H1 (cell line): ENCODE data around the gene SRSF3. TPM values are rescaled to one million over a fixed set of nuclear protein-coding genes. Genes with fewer than 3 reads are reported as not detected.

Experiments used
- CTCF ChIA-PET: fragments of 300-600 bp; sonication (Branson Sonifier 250); formaldehyde crosslinking; loops from one replicate; lab custom pipeline; 2021; ENCODE audit not compliant: partially characterized antibody; lab: Charles Lee
- POLR2A ChIA-PET: fragments of 300-600 bp; sonication (Branson Sonifier 250); formaldehyde crosslinking; loops from one replicate; lab custom pipeline; 2021; ENCODE audit warnings: inconsistent platforms; ENCODE audit not compliant: partially characterized antibody; lab: Charles Lee
- DNase-seq, 2 experiments: peaks; one replicate each; pipeline versions ENCODE4 v3.0.0 to v3.0.0-alpha.2; 2010 to 2022; ENCODE audit warnings: low spot score in 2 of 2, low read depth in 1 of 2, mixed read lengths in 1 of 2
- FAIRE-seq: peaks from 2 replicates; lab custom pipeline; 2011; peaks lifted over from hg19 to GRCh38; lab: Jason Lieb, UNC
- H2AFZ ChIP-seq: 2 replicates; pipeline ENCODE4 v1.8.1; 2012; ENCODE audit warnings: low read length, inconsistent platforms
- H2AK5ac ChIP-seq: 2 replicates; pipeline ENCODE4 v1.6.1; 2013; ENCODE audit warnings: low read depth, low read length
- H2BK120ac ChIP-seq: replicated peaks from 2 replicates; pipeline ENCODE3; 2013; ENCODE audit warnings: low read depth, low read length, inconsistent platforms
- H2BK12ac ChIP-seq: 2 replicates; pipeline ENCODE4 v1.6.1; 2013; ENCODE audit warnings: low read depth, low read length
- H2BK15ac ChIP-seq: 2 replicates; pipeline ENCODE4 v1.6.1; 2013; ENCODE audit warnings: low read length
- H2BK20ac ChIP-seq: 2 replicates; pipeline ENCODE4 v1.6.1; 2013; ENCODE audit warnings: low read length
- H2BK5ac ChIP-seq: 2 replicates; pipeline ENCODE4 v1.6.1; 2013; ENCODE audit warnings: low read depth, low read length
- H3K14ac ChIP-seq: 2 replicates; pipeline ENCODE4 v1.6.1; 2013; ENCODE audit warnings: inconsistent platforms; ENCODE audit not compliant: insufficient read length
- H3K18ac ChIP-seq: 2 replicates; pipeline ENCODE4 v1.6.1; 2013; ENCODE audit warnings: low read length; ENCODE audit errors: extremely low read depth
- H3K23ac ChIP-seq: 2 replicates; pipeline ENCODE4 v1.6.1; 2013; ENCODE audit warnings: inconsistent platforms; ENCODE audit not compliant: insufficient read length
- H3K23me2 ChIP-seq: 2 replicates; pipeline ENCODE4 v1.6.1; 2013; ENCODE audit warnings: low read depth, low read length
- H3K27ac ChIP-seq: 2 replicates; pipeline ENCODE4 v1.6.1; 2011; ENCODE audit warnings: low read depth, low read length, inconsistent platforms
- H3K27me3 ChIP-seq, 4 experiments: replicated peaks in 1 of 4; 1 replicate in 1 of 4; 2 replicates in 3 of 4; pipeline versions ENCODE4 v1.6.1 to v1.8.1; 2011 to 2013; ENCODE audit warnings: low read length in 3 of 4, mild to moderate bottlenecking in 3 of 4, inconsistent platforms in 2 of 4, mixed read lengths in 2 of 4, moderate library complexity in 1 of 4; ENCODE audit not compliant: control insufficient read depth in 3 of 4, insufficient read depth in 3 of 4; ENCODE audit errors: extremely low read depth in 1 of 4
- H3K36me3 ChIP-seq, 4 experiments: 2 replicates each; pipeline versions ENCODE4 v1.6.1 to v1.8.1; 2011 to 2013; ENCODE audit warnings: mild to moderate bottlenecking in 4 of 4, low read length in 3 of 4, moderate library complexity in 2 of 4, control low read depth in 1 of 4, inconsistent platforms in 1 of 4; ENCODE audit not compliant: insufficient read depth in 4 of 4, control insufficient read depth in 2 of 4
- H3K4ac ChIP-seq: replicated peaks from 2 replicates; pipeline ENCODE3; 2013; ENCODE audit warnings: low read length, low read depth, mixed read lengths, inconsistent platforms; ENCODE audit not compliant: insufficient read length
- H3K4me1 ChIP-seq, 4 experiments: replicated peaks in 1 of 4; 1 replicate in 1 of 4; 2 replicates in 3 of 4; pipeline versions ENCODE4 v1.6.1 to v1.8.1; 2011 to 2013; ENCODE audit warnings: low read length in 3 of 4, inconsistent platforms in 2 of 4, mixed read lengths in 1 of 4; ENCODE audit not compliant: insufficient read depth in 4 of 4, control insufficient read depth in 3 of 4
- H3K4me2 ChIP-seq, 2 experiments: 2 replicates each; pipeline versions ENCODE4 v1.6.1 to v1.8.1; 2011 to 2013; ENCODE audit warnings: low read depth in 2 of 2, low read length in 2 of 2, control low read depth in 1 of 2, inconsistent platforms in 1 of 2, mild to moderate bottlenecking in 1 of 2; ENCODE audit not compliant: insufficient read depth in 1 of 2
- H3K4me3 ChIP-seq, 4 experiments: fragments of 200-600, 300-600 bp in 1 of 4; sonication (generic), shearing (Covaris generic), sonication (Bioruptor Twin) in 1 of 4; 2 replicates each; pipeline versions ENCODE4 v1.5.1 to v1.8.1; 2011 to 2016; ENCODE audit warnings: low read length in 4 of 4, low read depth in 3 of 4, control low read depth in 2 of 4, inconsistent platforms in 2 of 4, mild to moderate bottlenecking in 2 of 4, mixed read lengths in 1 of 4, moderate library complexity in 1 of 4; ENCODE audit not compliant: insufficient read depth in 2 of 4; ENCODE audit errors: extremely low read depth in 1 of 4
- H3K56ac ChIP-seq: replicated peaks from 2 replicates; pipeline ENCODE3; 2013; ENCODE audit warnings: low read depth, mild to moderate bottlenecking, mixed read lengths, low read length, inconsistent platforms; ENCODE audit not compliant: insufficient read length
- H3K79me1 ChIP-seq: 2 replicates; pipeline ENCODE4 v1.6.1; 2013; ENCODE audit warnings: low read depth, low read length, control low read depth
- H3K79me2 ChIP-seq, 2 experiments: 2 replicates each; pipeline versions ENCODE4 v1.6.1 to v1.8.1; 2012 to 2013; ENCODE audit warnings: low read length in 2 of 2, mild to moderate bottlenecking in 2 of 2, inconsistent platforms in 1 of 2; ENCODE audit not compliant: insufficient read depth in 2 of 2, control insufficient read depth in 1 of 2
- H3K9ac ChIP-seq, 4 experiments: replicated peaks in 1 of 4; 1 replicate in 1 of 4; 2 replicates in 3 of 4; pipeline versions ENCODE4 v1.6.1 to v1.8.1; 2011 to 2013; ENCODE audit warnings: low read depth in 3 of 4, low read length in 3 of 4, control low read depth in 2 of 4, mild to moderate bottlenecking in 2 of 4, moderate library complexity in 2 of 4, inconsistent platforms in 1 of 4; ENCODE audit errors: extremely low read depth in 1 of 4
- H3K9me3 ChIP-seq, 2 experiments: 2 replicates each; pipeline versions ENCODE4 v1.6.1 to v1.8.1; 2012 to 2013; ENCODE audit warnings: mild to moderate bottlenecking in 2 of 2, moderate library complexity in 2 of 2, control low read depth in 1 of 2, inconsistent platforms in 1 of 2, low read depth in 1 of 2, low read length in 1 of 2, mixed read lengths in 1 of 2; ENCODE audit not compliant: insufficient read depth in 2 of 2
- H4K20me1 ChIP-seq, 2 experiments: replicated peaks in 1 of 2; 2 replicates each; pipeline versions ENCODE3 to v1.8.1; 2011 to 2013; ENCODE audit warnings: inconsistent platforms in 2 of 2, low read length in 2 of 2, mild to moderate bottlenecking in 1 of 2; ENCODE audit not compliant: insufficient read depth in 2 of 2, control insufficient read depth in 1 of 2
- H4K5ac ChIP-seq: 2 replicates; pipeline ENCODE4 v1.6.1; 2013; ENCODE audit warnings: low read length, low read depth, mixed read lengths, inconsistent platforms; ENCODE audit not compliant: insufficient read length
- H4K8ac ChIP-seq: 2 replicates; pipeline ENCODE4 v1.8.0; 2013; ENCODE audit warnings: mild to moderate bottlenecking, moderate library complexity, low read length, inconsistent platforms; ENCODE audit not compliant: insufficient read depth; ENCODE audit errors: extremely low read depth
- H4K91ac ChIP-seq: replicated peaks from 2 replicates; pipeline ENCODE3; 2013; ENCODE audit warnings: low read length, mixed read lengths, inconsistent platforms; ENCODE audit not compliant: insufficient read length
- CBX8 ChIP-seq: fragments of 300-800, 300-1000 bp; sonication (generic); IDR thresholded peaks from 2 replicates; pipeline ENCODE4 v1.7.1; 2016; ENCODE audit warnings: low read depth, low read length, borderline replicate concordance
- HDAC2 ChIP-seq, 2 experiments: fragments of 300-600 bp in 1 of 2; sonication (generic) in 1 of 2; IDR thresholded peaks; 2 replicates each; pipeline ENCODE4 v1.6.1; 2011 to 2012; ENCODE audit warnings: low read depth in 2 of 2, low read length in 2 of 2, mild to moderate bottlenecking in 2 of 2, moderate library complexity in 2 of 2, borderline replicate concordance in 1 of 2, inconsistent platforms in 1 of 2
- TEAD4 ChIP-seq: IDR thresholded peaks from 2 replicates; pipeline ENCODE4 v1.6.1; 2012; ENCODE audit warnings: low read depth, low read length, inconsistent platforms, mixed read lengths
- polyA plus RNA-seq, 7 experiments: library from polyadenylated mRNA; depleted of rRNA in 3 of 7; stranded (reverse) in 5 of 7; unstranded in 2 of 7; fragments of >200 nt in 5 of 7; fragments of 200-250 nt in 2 of 7; gene quantifications; 1 replicate in 5 of 7; 2 replicates in 1 of 7; 4 replicates in 1 of 7; pipeline versions ENCODE4 v1.2.1 to v1.2.3, GENCODE V29; 2011 to 2013; ENCODE audit warnings: missing spikeins in 2 of 7, mixed read lengths in 2 of 7
- total RNA-seq: library from RNA; stranded (reverse); fragmentation: NEBNext Ultra II Directional; extraction: Animal tissue kit (Norgen Biotek cat#: 25700); gene quantifications from 2 replicates; pipeline ENCODE4 v1.2.1, GENCODE V29; 2021
- TF ChIP-seq, protein P1 (sequence below): IDR thresholded peaks from 2 replicates; pipeline ENCODE4 v1.6.1; 2012; ENCODE audit warnings: low read length, inconsistent platforms

The SRSF3 gene
- total and polyA plus RNA-seq, 2 of the 8 experiments (the other 6 are each of a cell fraction or from before 2014, with no cell fraction given), result 471 to 689 TPM

DNA sequence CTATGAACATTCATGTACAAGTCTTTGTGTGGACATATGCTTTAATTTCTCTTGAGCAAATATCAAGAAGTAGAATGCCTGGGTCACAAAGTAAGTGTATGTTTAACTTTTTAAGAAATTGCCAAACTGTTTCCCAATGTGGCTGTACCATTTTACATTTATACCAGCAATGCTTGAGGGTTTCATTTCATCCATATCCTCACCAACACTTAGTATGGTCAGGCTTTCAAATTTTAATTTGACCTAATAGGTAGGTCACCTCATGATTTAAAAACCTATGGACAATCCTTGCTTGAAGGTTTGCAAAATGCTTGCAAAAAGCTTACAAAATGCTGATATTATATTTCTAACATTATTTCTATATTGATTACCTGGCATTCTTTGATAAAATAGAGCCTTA is 19.5 kb upstream of the SRSF3 start:
- Histone ChIP-seq H2AFZ (no peak overlapping the region), H3K4me2 (no peak overlapping the region), H3K4me3 (no peak overlapping the region), H2BK20ac (no peak overlapping the region), H3K14ac (no peak overlapping the region), H3K9me3 (no peaks in the 10 kb centered on the region), H3K56ac (no peak overlapping the region), H3K27ac (no peak overlapping the region), H3K4ac (no peak overlapping the region), H2AK5ac (no peak overlapping the region), H2BK12ac (no peak overlapping the region), H4K20me1 (no peaks in the 10 kb centered on the region), H3K4me1 (no peaks in the 10 kb centered on the region), H4K8ac (no peak overlapping the region), H3K27me3 (no peaks in the 10 kb centered on the region), H4K91ac (no peak overlapping the region), H3K36me3 (no peaks in the 10 kb centered on the region), H4K5ac (no peak overlapping the region), H3K9ac (no peak overlapping the region), H2BK15ac (no peak overlapping the region), H2BK120ac (no peak overlapping the region), H3K79me1 (no peaks in the 10 kb centered on the region), H3K79me2 (no peaks in the 10 kb centered on the region), H3K18ac (no peak overlapping the region), H2BK5ac (no peak overlapping the region), H3K23me2 (peaks cover 2% of the 10 kb centered on the region; the same call in 1 of the 2 replicates), H3K23ac (no peak overlapping the region)
- no peak for DNase-seq
- CTCF ChIA-PET, result interaction anchor here (1.6 kb wide), 1 partner anchor 11 kb away, joined by 6 read pairs; no protein-coding TSS in a partner anchor
- POLR2A ChIA-PET, result interaction anchor here (6.2 kb wide), 1 partner anchor 23 kb away, joined by 69 read pairs; the partner anchor contains the start of gene SRSF3
- TF ChIP-seq HDAC2 (IDR thresholded peaks at IDR 0.05; ENCODE audit: borderline replicate concordance in 1 of 2, low read depth in 2 of 2, low read length in 2 of 2) (no peak), TEAD4 (no peak), CBX8 (no peak)
- TF ChIP-seq, protein P1, sequence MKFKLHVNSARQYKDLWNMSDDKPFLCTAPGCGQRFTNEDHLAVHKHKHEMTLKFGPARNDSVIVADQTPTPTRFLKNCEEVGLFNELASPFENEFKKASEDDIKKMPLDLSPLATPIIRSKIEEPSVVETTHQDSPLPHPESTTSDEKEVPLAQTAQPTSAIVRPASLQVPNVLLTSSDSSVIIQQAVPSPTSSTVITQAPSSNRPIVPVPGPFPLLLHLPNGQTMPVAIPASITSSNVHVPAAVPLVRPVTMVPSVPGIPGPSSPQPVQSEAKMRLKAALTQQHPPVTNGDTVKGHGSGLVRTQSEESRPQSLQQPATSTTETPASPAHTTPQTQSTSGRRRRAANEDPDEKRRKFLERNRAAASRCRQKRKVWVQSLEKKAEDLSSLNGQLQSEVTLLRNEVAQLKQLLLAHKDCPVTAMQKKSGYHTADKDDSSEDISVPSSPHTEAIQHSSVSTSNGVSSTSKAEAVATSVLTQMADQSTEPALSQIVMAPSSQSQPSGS, result no peak
- FAIRE-seq, result no peak
